ENCODE measurements around the gene CDC73.
"Not testable (repeated sequence)": the region's sequence is repeated elsewhere in the genome, so short reads cannot be mapped to it uniquely, and the experiment has no call there.

Gene CDC73

DNA sequence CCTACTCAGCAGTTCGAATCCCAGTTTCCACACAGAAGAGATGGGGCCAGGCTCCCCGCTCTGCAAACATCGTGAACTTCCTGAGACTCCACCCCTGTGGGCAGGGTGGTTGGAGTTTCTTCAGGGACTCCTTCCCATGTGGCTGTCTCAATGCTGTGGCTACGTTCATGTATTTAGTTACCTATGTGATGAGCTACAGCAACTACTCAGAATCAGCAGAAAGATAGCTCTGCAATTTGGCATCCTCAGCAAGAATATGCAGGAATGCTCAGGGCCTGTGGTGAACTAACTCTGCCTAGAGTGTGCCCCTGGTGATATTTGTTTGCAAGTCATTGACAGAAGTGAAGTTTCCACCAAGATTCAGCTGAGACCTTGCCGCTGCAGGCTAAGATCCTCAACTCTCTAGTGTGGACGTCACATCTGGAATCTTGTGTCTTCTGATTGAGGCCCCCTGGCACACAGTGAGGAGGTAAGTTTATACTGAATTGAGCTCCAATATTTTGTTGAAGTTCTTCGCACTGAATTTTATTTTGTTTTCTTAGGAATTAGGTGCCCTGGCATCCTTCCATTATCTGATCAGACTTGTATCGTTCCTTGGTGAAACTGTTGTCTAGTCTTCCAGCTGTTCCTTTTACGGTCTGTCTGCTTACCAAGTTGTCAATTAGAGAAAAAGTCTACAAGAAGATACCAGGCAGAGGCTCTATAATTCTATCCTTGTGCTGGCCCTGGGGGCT lies 8.4 kb upstream of the CDC73 start:
- TF ChIP-seq, protein P1, sequence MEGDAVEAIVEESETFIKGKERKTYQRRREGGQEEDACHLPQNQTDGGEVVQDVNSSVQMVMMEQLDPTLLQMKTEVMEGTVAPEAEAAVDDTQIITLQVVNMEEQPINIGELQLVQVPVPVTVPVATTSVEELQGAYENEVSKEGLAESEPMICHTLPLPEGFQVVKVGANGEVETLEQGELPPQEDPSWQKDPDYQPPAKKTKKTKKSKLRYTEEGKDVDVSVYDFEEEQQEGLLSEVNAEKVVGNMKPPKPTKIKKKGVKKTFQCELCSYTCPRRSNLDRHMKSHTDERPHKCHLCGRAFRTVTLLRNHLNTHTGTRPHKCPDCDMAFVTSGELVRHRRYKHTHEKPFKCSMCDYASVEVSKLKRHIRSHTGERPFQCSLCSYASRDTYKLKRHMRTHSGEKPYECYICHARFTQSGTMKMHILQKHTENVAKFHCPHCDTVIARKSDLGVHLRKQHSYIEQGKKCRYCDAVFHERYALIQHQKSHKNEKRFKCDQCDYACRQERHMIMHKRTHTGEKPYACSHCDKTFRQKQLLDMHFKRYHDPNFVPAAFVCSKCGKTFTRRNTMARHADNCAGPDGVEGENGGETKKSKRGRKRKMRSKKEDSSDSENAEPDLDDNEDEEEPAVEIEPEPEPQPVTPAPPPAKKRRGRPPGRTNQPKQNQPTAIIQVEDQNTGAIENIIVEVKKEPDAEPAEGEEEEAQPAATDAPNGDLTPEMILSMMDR (IDR thresholded peaks at IDR 0.05; ENCODE audit: borderline replicate concordance, insufficient read depth, low read depth, low read length) = no peak
- no peak overlapping the region for H3K4me3 ChIP-seq (ENCODE audit: low read depth, low read length)

DNA sequence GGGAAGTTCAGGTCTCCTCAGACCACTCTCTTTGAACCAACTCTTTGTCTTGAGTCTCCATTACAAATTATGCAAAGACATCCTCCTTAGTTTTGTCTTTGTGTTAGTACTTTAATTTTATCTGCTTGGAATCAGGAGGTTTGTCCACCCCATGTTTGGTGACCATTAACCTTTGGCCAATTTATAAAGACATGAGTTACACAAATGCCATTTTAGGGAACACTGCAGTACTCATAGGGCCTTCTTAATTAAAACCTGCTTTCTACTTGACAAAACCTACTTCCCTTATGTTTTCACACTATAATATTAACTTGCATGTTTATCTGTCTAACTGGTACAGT lies 7.9 kb upstream of the CDC73 start:
- TF ChIP-seq, protein P1 (IDR thresholded peaks at IDR 0.05; ENCODE audit: borderline replicate concordance, insufficient read depth, low read depth, low read length) = no peak
- no peak overlapping the region for H3K4me3 ChIP-seq (ENCODE audit: low read depth, low read length)

DNA sequence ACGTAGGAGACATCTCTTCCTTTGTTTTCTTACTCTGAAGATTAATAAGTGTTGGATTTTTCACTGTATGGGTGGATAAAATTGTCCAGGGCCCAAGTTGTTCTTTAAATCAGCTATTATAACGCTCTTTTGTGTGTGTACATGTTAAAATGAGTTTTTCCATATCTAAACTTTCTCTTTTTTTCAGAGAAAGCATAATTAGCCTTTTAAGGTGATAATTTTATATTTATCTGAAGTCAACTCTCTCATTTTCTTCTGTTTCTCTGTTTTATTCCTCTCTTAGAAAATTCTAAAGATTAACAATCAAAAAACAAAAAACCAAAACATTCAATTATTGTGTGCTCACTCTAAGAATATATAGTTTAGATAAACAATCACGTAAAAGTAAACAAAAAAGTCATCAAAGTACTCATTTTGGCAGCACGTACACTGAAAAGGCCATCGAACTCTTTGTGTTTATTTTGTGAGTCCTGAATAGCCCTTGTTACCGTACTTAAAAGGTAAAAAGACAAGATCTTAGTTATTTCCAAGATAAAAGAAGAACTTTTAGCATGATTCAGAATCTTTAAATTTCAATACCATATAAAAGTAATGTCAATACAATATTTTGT lies 7.2 kb upstream of the CDC73 start:
- no peak overlapping the region for H3K4me3 ChIP-seq (ENCODE audit: low read depth, low read length)
- TF ChIP-seq, protein P1 (IDR thresholded peaks at IDR 0.05; ENCODE audit: borderline replicate concordance, insufficient read depth, low read depth, low read length) = no peak

DNA sequence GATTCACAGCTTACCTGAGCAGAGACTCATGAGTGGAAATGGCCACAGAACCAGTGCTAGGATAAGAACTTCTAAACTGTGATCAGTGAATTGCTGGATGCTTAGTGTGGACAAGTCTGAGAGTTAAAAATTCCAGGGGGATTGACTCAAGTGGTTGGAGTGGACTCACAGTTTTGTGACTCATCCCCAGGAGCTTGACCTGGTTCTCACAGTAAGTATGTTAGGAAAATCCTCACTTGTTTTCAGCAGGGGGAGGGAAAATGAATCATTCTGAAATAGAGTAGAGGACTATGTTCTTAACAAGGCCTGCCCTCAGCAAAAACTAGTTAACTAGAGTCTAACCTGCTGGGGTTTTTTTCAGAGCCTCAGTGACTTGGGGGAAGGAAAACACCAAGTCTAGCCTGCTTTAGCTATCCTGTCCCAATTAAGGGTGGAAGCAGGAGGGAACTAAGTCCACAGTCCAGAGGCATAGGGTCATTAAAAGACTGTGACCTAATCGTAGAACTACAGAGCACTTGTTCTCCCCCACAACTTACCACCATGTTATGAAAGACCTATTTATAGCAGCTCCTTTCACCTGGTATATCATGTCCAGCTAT lies 6.1 kb upstream of the CDC73 start:
- TF ChIP-seq, protein P1 (IDR thresholded peaks at IDR 0.05; ENCODE audit: borderline replicate concordance, insufficient read depth, low read depth, low read length) = no peak
- no peak overlapping the region for H3K4me3 ChIP-seq (ENCODE audit: low read depth, low read length)

DNA sequence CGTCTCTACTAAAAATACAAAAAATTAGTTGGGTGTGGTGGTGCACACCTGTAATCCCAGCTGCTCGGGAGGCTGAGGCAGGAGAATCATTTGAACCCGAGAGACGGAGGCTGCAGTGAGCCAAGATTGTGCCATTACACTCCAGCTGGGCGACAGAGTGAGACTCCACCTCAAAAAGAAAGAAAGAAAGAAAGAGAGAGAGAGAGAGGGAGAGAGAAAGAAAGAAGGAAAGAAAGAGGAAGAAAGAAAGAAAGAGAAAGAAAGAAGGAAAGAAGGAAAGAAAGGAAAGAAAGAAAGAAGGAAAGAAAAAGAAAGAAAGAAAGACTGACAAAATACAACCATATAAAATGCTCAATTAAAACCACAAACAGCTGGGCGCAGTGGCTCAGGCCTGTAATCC lies 4.7 kb upstream of the CDC73 start:
- not testable (repeated sequence) for H3K4me3 ChIP-seq (ENCODE audit: low read depth, low read length)

DNA sequence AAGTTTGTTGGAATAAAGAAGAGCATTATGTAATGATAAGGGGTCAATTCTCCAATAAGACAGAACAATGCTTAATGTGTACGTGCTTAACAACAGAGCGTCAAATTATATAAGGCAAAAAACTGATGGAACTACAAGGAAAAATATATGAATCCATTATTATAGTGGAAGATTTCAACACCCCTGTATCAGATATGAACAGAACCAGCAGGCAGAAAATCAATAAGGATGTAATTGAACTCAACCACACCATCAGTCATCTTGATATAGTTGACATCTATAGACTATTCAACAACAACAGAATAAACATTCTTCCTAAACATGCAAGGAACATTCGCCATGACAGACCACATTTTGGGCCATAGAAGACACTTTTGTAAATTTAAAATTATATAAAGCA lies 3.6 kb upstream of the CDC73 start:
- H3K4me3 ChIP-seq (ENCODE audit: low read depth, low read length) = no peak overlapping the region
- TF ChIP-seq, protein P1 (IDR thresholded peaks at IDR 0.05; ENCODE audit: borderline replicate concordance, insufficient read depth, low read depth, low read length) = no peak

DNA sequence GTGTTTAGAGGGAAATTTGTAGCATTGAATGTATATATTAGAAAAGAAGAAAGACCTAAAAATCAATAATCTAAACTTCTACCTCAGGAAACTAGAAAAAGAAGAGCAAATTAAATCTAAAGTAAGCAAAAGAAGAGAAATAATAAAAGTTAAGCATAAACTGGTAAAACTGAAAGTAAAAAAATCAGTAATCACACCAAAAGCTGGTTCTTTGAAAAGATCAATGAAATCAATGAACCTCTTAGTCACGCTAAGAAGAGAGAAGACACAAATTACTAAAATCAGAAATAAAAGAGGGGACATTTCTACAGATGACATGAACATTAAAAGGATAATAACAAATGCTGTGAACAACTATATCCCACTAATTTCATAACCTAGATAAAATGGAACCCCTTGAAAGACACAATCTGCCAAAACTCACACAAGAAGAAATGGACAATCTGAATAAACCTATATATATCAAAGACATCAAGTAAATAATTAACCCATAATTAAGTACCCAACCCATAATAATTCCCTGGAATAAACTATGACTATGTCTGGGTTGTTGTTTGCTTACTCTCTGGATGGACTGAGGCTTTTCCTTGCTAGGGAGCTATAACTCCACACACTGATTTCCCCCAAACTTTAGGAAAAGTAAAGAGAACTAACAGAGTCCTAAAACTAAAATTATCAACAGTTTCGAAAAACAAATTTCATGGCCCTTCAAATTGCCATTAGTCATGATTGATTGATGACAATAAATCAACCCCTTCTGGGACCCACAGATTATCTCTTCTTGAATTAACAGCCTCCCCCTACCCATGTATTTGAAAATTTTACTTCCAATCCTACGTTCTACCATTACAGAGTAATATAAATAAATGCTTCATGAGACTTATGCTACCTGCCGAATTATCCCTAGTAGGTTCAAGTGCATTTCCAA lies 2.8 kb upstream of the CDC73 start:
- H3K4me3 ChIP-seq (ENCODE audit: low read depth, low read length) = no peak overlapping the region
- TF ChIP-seq, protein P1 (IDR thresholded peaks at IDR 0.05; ENCODE audit: borderline replicate concordance, insufficient read depth, low read depth, low read length) = no peak

Data from GM12875 (cell line).